ENCODE data around the gene SLC6A12.
"Not testable (repeated sequence)": the region's sequence is repeated elsewhere in the genome, so short reads cannot be mapped to it uniquely, and the experiment has no call there.

GRCh38 chr12:217029-217428 is 3.1 kb upstream of the SLC6A12 start:
- TF ChIP-seq CTCF (conservative IDR thresholded peaks at IDR 0.05); EZH2 (IDR thresholded peaks at IDR 0.05; ENCODE audit: low read depth): not testable (repeated sequence)
